ENCODE data around the gene SECISBP2.
"Not testable (repeated sequence)": the region's sequence is repeated elsewhere in the genome, so short reads cannot be mapped to it uniquely, and the experiment has no call there.

Gene SECISBP2, protein sequence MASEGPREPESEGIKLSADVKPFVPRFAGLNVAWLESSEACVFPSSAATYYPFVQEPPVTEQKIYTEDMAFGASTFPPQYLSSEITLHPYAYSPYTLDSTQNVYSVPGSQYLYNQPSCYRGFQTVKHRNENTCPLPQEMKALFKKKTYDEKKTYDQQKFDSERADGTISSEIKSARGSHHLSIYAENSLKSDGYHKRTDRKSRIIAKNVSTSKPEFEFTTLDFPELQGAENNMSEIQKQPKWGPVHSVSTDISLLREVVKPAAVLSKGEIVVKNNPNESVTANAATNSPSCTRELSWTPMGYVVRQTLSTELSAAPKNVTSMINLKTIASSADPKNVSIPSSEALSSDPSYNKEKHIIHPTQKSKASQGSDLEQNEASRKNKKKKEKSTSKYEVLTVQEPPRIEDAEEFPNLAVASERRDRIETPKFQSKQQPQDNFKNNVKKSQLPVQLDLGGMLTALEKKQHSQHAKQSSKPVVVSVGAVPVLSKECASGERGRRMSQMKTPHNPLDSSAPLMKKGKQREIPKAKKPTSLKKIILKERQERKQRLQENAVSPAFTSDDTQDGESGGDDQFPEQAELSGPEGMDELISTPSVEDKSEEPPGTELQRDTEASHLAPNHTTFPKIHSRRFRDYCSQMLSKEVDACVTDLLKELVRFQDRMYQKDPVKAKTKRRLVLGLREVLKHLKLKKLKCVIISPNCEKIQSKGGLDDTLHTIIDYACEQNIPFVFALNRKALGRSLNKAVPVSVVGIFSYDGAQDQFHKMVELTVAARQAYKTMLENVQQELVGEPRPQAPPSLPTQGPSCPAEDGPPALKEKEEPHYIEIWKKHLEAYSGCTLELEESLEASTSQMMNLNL

DNA sequence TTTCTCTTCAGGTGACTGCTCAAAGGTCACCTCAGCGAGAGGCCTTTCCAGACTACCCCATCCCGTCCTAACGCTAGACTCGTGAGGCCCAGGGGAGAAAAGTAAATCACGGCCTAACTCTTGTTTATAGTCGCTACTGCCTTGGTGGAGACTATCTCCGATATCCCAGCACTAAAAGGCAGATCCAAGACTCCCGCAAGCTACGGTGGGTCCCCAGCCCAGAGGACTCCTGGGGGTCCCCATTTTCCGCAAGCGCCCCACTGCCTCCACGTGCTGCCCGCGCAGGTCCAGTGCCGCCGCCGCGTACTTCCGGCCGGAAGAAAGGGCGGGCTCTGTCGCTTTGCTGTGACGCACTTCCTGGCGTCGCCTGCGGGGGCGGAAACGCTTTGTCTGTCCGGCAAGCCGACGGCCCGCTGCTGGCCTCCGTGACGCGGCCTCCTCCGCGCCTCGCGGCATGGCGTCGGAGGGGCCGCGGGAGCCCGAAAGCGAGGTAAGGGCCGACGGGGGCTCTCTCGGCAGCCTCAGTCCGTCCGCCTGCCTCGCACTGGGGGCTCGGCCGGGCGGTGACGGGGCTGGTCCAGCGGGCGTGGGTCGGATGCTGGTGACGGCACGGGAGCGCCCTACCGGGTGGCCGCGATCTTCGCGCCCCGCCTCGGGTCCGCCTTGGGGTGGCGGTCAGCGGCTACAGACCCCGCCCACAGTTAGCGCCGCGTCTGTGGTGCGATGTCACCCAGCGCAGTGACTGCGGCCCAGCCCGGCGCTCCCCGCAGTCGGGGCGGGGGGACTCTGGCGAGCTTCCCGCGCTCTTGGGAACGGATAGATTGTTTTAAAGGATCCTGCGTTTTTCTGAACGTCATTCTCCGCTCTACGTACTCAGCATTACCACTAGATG is at the start of gene SECISBP2:
TSS of gene SECISBP2 (plus strand) at position 378 of the 892 bp plus-strand sequence. CDS start at position 455, 77 bp downstream.
- peak; percentile 93 for DNase-seq

DNA sequence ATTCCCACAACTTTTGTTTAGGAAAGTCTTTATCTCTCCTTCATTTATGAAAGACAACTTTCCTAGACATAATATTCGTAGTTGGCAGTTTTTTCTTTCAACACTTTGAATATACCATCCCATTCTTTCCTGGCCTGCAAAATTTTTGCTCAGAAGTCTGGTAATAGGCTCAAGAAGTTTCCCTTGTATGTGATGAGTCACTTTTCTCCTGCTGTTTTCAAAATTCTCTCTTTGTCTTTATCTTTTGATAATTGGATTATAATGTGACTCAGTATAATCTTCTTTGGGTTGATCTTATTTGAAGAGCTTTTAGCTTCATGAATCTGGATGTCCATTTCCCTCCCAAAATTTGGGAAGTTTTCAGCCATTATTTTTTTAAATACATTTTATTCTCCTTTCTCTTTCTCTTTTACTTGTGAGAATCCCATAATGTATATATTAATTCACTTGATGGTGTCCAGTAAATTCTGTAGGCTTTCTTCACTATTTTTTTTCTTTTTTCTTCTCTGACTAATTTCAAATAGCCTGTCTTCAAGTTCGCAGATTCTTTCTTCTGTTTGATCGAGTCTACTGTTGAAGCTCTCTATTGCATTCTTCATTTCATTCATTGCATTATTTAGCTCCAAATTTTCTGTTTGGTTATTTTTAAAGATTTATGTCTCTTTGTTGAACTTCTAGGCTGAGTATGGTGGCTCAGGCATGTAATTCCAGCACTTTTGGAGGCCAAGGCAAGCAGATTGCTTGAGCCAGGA is 44.6 kb upstream of the SECISBP2 start:
- DNase-seq = no peak

DNA sequence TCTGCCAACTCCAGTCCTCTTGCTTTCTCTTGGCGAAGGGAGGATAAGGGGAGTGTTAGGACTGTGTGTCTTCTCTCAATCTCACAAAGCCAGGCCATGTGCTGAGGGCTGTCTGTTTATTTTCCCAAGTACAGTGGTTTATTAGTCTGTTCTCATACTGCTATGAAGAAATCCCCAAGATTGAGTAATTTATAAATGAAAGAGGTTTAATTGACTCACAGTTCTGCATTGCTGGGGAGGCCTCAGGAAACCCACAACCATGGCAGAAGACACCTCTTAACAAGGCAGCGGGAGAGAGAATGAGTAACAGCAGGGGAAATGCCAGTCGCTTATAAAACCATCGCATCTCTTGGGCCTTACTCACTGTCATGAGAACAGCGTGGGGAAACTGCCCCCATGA is 43.5 kb upstream of the SECISBP2 start:
- no peak for DNase-seq

DNA sequence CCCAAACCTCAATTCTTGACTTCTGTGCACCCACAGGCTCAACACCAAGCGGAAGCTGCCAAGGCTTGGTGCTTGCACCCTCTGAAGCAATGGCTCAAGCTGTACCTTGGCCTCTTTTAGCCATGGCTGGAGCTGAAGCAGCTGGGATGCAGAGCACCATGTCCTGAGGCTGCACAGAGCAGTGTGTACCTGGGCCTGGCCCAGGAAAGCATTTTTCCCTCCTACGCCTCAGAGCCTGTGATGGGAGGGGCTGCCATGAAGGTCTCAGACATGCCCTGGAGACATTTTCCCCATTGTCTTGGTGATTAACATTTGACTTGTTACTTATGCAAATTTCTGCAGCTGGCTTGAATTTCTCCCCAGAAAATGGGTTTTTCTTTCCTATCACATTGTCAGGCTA is 42.3 kb upstream of the SECISBP2 start:
- DNase-seq = not testable (repeated sequence)

DNA sequence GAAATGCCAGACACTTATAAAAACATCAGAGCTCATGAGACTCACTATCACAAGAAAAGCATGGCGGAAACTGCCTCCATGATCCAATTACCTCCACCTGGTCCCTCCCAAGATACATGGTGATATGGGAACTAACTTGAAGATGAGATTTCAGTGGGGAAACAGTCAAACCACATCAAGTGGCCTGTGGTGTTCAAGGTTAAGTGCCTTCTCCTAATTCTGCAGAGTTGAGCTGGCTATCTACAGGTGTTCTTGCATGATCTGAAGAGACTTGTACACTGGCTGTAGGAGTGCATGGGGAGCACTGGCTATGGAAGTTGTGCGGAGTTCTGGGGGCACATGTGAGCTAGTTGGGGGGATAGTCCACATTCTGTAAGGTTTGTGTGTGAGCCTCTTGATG is 41.3 kb upstream of the SECISBP2 start:
- DNase-seq = no peak

DNA sequence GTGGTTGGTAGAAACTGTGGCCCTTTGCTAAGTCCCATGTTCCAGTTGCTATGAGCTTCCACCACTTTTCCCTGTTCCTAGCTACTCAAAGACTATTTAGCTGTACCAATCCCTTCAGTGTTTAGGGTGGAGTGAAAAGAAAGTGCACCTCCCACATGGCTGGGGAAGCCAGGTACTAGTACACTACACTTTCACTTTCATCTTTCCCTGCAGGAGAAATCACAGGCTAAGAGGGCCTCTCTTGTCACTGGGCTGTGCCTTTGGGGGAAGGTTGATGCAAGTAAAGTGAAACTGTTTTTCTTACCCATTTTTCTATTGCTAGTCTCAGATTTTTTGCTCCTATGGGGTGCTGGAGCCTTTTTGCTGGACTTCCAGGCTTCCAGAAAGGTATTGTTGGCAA is 40.8 kb upstream of the SECISBP2 start:
- peak; percentile 34 for DNase-seq

DNA sequence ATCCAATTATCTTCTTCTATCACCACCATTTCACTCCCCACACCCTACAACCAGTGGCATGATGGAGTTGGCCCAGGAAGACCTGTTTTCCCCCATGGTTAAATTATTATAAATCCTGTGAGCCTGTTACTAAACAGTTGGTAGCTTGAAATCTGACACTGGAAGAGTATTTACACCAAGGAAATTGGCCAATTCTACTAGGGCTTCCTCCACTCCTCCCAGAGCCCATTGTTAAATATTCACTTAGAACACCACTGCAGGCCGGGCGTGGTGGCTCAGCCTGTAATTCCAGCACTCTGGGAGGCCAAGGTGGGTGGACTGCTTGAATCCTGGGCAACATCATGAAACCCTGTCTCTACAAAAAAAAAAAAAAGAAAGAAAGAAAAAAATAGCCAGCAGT is 39.7 kb upstream of the SECISBP2 start:
- no peak for DNase-seq

DNA sequence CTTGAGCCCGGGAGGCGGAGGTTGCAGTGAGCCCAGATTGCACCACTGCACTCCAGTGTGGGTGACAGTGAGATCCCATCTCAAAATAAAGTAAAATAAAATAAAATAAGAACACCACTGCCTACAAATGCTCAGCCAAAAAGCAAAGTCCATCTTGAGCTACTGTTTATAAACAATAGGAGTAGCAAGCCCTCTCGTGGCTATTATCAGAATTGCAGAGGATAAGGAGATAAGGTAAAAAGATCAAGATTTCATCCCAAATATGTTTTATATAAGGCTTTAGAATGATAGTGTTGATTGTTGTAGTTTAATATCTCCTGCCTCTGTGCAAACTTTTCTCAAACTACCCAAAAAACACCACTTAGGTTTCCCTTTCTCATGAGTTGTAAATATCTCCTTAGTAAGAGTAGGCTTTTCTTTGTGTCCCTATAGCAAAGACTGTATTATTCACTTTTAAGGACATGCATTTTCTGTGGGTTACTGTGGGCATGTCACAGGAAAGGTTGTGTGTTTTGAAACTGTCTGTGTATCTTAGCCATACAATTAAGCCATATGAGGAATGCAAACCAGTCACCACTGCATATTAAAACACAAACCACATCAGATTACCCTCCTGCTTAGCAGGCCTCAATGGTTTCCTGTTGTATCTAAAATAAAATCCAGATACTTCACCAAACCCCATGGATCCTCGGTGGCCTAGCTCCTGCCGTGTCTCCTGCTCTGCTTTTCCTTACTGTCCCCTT is 39.1 kb upstream of the SECISBP2 start:
- peak; percentile 13 for DNase-seq

DNA sequence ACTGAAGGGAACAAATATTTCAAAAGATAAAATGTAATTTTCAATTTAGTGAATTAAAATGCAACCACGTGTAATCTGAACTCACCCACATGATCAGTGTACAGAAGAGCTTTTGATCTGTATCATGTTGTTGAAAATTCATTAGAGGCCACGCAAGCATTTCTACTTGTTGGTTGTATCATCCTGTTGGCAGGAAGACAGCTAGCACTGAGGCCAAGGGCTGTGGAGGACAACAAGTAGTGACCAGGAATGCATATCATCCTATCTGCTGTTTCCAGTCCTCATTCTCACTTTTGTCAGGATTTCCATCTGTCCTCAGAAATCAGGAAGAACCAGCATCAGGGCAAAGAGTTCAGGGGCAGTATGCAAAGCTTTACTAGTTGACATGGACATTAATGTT is 37.2 kb upstream of the SECISBP2 start:
- DNase-seq = no peak

DNA sequence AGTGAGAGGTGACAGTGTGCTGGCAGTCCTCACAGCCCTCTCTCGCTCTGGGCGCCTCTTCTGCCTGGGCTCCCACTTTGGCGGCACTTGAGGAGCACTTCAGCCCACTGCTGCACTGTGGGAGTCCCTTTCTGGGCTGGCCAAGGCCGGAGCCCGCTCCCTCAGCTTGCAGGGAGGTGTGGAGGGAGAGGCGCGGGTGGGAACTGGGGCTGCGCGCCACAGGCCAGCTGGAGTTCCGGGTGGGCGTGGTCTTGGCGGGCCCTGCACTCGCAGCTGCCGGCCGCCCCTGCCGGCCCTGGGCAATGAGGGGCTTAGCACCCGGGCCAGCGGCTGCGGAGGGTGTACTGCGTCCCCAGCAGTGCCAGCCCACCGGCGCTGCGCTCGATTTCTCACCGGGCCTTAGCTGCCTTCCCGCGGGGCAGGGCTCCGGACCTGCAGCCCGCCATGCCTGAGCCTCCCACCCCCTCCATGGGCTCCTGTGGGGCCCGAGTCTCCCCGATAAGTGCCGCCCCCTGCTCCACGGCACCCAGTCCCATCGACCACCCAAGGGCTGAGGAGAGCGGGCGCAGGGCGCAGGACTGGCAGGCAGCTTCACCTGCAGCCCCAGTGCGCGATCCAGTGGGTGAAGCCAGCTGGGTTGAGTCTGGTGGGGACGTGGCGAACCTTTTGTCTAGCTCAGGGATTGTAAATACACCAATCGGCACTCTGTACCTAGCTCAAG is 35.9 kb upstream of the SECISBP2 start:
- DNase-seq = peak; percentile 23

DNA sequence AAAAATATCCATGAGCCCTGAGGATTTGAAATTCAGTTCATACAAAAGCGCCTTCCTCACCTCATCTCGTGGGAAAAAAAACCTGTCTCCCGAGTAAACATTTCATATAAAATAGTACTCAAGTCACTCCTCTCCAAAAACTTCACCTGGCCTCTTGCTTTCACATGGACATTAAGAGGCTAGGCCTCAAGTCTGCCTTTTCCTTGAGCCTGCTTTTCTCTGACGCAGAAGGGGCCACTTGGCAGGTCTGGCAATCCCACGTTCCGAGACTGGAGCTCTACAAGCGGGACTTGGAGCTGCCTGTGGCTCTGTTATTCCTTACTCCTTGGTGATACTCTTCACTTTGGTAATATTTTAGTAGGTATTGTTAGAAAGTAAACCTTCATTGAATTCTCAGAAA is 34.2 kb upstream of the SECISBP2 start:
- no peak for DNase-seq

DNA sequence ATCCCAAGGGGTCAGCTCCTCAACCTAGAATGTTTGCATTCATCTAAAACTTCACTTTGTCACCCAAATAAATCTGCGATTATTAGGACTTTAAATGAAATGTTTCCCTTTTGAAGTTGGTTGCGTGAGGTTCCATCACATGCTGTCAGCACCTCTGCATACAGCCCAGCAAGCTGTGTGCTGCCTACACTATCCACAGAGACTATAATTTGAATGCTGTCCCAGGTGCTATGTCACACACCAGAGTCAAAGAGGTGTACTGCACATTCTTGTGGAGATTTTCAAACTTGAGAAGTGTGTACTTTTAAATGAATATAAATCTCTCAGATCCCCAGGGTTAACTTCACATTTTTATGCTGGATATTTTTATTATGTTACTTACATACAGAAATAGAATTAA is 26.6 kb upstream of the SECISBP2 start:
- DNase-seq = no peak

DNA sequence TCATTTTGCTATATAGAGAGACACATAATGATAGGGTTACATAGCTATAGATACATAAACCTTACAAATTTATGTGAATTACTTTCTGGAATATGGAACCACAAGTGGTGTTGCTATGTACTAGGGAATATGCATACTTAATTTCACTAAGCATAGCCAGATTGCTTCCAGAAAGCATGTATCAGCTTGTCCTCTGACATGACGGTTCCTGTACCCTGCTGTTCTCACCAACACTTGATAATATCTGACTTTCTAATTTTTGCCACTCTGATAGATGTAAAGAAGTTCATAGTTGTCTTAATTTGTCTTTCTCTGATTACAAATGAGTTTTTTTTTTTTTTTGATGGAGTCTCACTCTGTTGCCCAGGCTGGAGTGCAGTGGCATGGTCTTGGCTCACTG is 25.3 kb upstream of the SECISBP2 start:
- no peak for DNase-seq

DNA sequence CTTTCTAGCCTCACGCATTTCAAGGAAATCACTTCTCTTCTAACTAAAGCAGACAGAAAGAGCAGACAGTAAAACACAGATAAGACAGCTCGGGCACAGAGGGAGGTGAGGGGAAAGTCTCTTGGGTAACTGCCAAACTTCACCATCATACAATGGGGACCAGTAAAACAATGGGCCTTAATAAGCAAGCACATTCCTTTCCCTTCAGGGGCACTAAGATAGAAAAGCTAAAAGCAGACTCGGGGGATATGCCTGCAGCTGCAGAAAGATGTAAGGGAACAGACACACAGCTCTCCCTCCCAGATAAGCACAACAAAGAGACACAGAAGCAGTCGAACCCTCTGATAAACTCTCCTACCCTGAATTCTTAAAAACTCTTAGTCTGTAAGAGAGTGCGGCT is 22.9 kb upstream of the SECISBP2 start:
- DNase-seq = no peak

DNA sequence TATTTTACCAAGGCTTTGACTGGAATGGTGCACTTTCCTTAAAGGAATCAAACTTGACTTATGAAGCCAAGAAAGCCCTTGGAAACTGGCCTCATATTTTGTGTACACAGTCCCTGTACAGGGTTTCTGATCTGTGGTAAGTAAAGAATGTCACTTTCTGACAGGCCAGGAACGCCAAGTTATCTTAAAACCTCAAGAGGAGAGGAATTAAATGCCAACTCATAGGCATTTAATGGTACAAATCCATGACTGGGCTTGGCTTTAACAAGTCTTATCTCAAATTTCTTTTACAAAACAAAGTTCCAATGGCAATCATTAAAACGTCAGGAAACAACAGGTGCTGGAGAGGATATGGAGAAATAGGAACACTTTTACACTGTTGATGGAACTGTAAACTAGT is 16.3 kb upstream of the SECISBP2 start:
- not testable (repeated sequence) for DNase-seq

DNA sequence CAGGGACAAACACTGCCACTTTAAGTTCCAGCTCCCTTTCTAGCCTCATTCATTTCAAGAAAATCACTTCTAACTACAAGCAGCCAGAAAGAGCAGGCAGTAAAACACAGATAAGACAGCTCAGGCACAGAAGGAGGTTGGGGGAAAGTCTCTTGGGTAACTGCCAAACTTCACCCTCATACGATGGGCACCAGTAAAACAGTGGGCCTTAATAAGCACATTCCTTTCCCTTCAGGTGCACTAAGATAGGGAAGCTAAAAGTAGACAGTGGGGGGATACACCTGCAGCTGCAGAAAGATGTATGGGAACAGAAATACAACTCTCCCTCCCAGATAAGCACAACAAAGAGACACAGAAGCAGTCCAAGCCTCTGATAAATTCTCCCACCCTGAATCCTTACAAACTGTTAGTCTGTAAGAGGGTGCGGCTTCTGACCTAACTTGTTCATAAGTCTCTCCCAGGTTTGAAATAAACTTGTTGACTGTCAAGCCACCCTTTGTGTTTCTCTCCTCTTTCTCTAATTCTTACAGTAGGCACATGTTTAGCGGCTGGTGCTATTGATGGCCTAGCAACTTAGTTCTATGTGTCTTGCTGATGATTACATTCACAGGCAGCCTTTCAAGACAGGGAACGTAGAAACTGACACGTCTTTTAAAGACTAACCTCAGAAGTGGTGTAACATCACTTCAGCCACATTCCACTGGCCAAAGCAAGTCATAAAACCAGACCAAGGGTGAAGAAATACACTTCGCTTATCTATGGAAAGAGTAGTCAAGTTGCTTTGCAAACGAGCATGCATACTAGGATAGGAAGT is 14.1 kb upstream of the SECISBP2 start:
- no peak for DNase-seq

DNA sequence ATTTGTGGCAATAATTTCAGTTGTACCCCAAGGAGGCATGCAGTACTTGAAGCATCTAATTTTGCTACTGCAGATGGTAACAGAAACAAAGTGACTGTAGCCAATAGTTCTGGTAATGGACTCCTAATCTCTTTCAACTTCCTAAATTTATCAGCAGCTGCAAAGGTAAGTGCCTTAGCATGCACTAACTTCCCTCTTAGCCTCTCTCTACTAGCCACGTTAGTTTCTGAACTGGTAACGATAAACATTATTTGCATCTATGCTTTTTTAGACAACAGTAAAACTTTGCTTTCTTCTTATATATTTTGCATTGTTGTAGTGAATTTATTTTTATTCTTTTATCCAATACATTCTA is 13.5 kb upstream of the SECISBP2 start:
- DNase-seq = no peak

DNA sequence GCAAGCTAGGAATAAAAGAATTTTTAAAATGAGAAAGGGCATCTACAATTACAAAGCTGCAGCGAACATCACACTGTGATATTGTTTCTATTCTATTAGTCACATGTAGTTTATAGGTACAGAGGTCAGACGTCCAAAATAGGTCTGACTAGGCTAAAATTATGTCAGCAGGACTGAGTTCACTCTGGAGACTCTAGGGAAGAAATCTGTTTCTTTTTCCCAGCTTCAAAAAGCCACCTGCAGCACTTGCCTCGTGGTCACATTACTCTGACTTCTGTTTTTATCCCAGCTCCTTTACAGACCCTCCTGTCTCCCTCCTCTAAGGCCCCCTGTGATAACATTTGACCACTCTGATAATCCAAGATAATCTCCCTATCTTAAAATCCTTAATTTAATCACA is 12.4 kb upstream of the SECISBP2 start:
- DNase-seq = no peak

DNA sequence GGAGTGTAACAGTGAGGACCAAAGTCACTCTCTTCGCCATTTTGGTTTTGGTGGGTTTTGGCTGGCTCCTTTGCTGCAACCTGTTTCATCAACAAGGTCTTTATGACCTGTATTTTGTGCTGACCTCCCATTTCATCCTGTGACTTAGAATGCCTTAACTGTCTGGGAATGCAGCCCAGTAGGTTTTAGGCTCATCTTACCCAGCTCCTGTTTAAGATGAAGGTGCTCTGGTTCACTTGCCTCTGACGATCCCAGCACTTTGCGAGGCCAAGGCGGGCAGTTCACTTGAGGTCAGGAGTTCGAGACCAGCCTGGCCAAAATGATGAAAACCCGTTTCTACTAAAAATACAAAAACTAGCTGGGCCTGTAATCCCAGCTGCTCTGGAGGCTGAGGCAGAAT is 9.1 kb upstream of the SECISBP2 start:
- no peak for DNase-seq

Measured in CD4-positive, alpha-beta T cell treated with Interleukin-6 for 4 hours (primary cell).